GM23338 (cell line): Measurements from ENCODE around the gene DAZL. TPM values are rescaled to one million over a fixed set of nuclear protein-coding genes. Genes with fewer than 3 reads are reported as not detected.
A peak's percentile ranks its signal among the peaks of the same experiment; 100 is the strongest.

Experiments used
- ATAC-seq: fragments of 200-7000 bp; cut with Tn5 transposase; 3 replicates; pipeline ENCODE4 v1.9.1; 2020
- DNase-seq: peaks from one replicate; pipeline ENCODE4 v3.0.0-alpha.2; 2015; ENCODE audit warnings: low spot score
- H2AFZ ChIP-seq: fragments of 200-600 bp; sonication (generic); 2 replicates; pipeline ENCODE4 v1.8.0; 2016; ENCODE audit warnings: antibody characterized with exemption, mild to moderate bottlenecking, moderate library complexity
- H3F3A ChIP-seq: fragments of 200-600 bp; sonication (generic); replicated peaks from 2 replicates; pipeline ENCODE4 v1.8.0; 2017; ENCODE audit warnings: antibody characterized with exemption, mixed run types, low read depth
- H3K27ac ChIP-seq: fragments of 200-600 bp; sonication (generic); 2 replicates; pipeline ENCODE4 v1.6.1; 2016; ENCODE audit warnings: low read depth
- H3K27me3 ChIP-seq: fragments of 200-600 bp; sonication (generic); 2 replicates; pipeline ENCODE4 v1.8.0; 2016; ENCODE audit warnings: mild to moderate bottlenecking, mixed run types, moderate library complexity; ENCODE audit not compliant: insufficient read depth
- H3K36me3 ChIP-seq: fragments of 200-600 bp; sonication (generic); 2 replicates; pipeline ENCODE4 v1.8.0; 2016; ENCODE audit warnings: mild to moderate bottlenecking; ENCODE audit not compliant: insufficient read depth
- H3K4me1 ChIP-seq: fragments of 200-600 bp; sonication (generic); 2 replicates; pipeline ENCODE4 v1.8.0; 2016; ENCODE audit warnings: mild to moderate bottlenecking, moderate library complexity; ENCODE audit not compliant: insufficient read depth
- H3K4me2 ChIP-seq: fragments of 200-600 bp; sonication (generic); 2 replicates; pipeline ENCODE4 v1.7.1; 2017; ENCODE audit warnings: mixed run types
- H3K4me3 ChIP-seq: fragments of 200-600 bp; sonication (generic); 2 replicates; pipeline ENCODE4 v1.6.1; 2016; ENCODE audit warnings: mixed run types
- H3K79me2 ChIP-seq: fragments of 200-600 bp; sonication (generic); replicated peaks from 2 replicates; pipeline ENCODE4 v1.8.0; 2017; ENCODE audit warnings: mild to moderate bottlenecking; ENCODE audit not compliant: insufficient read depth
- H3K9me2 ChIP-seq: fragments of 200-600 bp; sonication (generic); 2 replicates; pipeline ENCODE4 v1.8.0; 2017; ENCODE audit not compliant: insufficient read depth
- H4K20me1 ChIP-seq: fragments of 200-600 bp; sonication (generic); replicated peaks from 2 replicates; pipeline ENCODE4 v1.8.0; 2017; ENCODE audit warnings: mild to moderate bottlenecking; ENCODE audit not compliant: insufficient read depth
- H3K27ac Mint-ChIP-seq: 2 replicates; pipeline ENCODE4 v1.8.0; 2020; ENCODE audit warnings: inconsistent platforms, mild to moderate bottlenecking, moderate library complexity, mixed read lengths
- H3K27me3 Mint-ChIP-seq: 3 replicates; pipeline ENCODE4 v1.8.0; 2022; ENCODE audit warnings: low read depth, mild to moderate bottlenecking, moderate library complexity, mixed read lengths, inconsistent platforms; ENCODE audit not compliant: insufficient read depth, poor library complexity
- H3K36me3 Mint-ChIP-seq: 3 replicates; pipeline ENCODE4 v1.8.0; 2021; ENCODE audit warnings: low read depth, mild to moderate bottlenecking, inconsistent platforms, moderate library complexity, mixed read lengths
- H3K4me1 Mint-ChIP-seq: 3 replicates; pipeline ENCODE4 v1.8.0; 2020; ENCODE audit warnings: mild to moderate bottlenecking, inconsistent platforms, mixed read lengths
- H3K4me3 Mint-ChIP-seq: 3 replicates; pipeline ENCODE4 v1.8.0; 2021; ENCODE audit warnings: moderate library complexity, mild to moderate bottlenecking, inconsistent platforms, mixed read lengths
- H3K9me3 Mint-ChIP-seq: 3 replicates; pipeline ENCODE4 v1.8.0; 2020; ENCODE audit warnings: moderate library complexity, mild to moderate bottlenecking, inconsistent platforms, mixed read lengths
- CTCF ChIP-seq, 2 experiments: fragments of 200-600 bp in 1 of 2; sonication (generic) in 1 of 2; conservative IDR thresholded peaks; 2 replicates each; pipeline versions ENCODE4 v1.5.1 to v1.6.1; 2016 to 2017; ENCODE audit warnings: antibody characterized with exemption in 2 of 2, low read depth in 2 of 2, mild to moderate bottlenecking in 2 of 2, moderate library complexity in 1 of 2
- ETS1 ChIP-seq: IDR thresholded peaks from 2 replicates; pipeline ENCODE4 v1.6.1; 2016; ENCODE audit warnings: antibody characterized with exemption
- EZH2 ChIP-seq: fragments of 200-600 bp; sonication (generic); IDR thresholded peaks from one replicate; pipeline ENCODE4 v1.8.0; 2017; ENCODE audit warnings: antibody characterized with exemption, mild to moderate bottlenecking, low read depth; ENCODE audit not compliant: unreplicated experiment
- EZH2phosphoT487 ChIP-seq: fragments of 200-600 bp; sonication (generic); IDR thresholded peaks from one replicate; pipeline ENCODE4 v1.8.1; 2018; ENCODE audit warnings: antibody characterized with exemption; ENCODE audit not compliant: unreplicated experiment
- NANOG ChIP-seq: IDR thresholded peaks from 2 replicates; pipeline ENCODE4 v1.6.1; 2016; ENCODE audit warnings: antibody characterized with exemption, borderline replicate concordance
- POLR2AphosphoS5 ChIP-seq: IDR thresholded peaks from 2 replicates; pipeline ENCODE4 v1.6.1; 2016; ENCODE audit warnings: antibody characterized with exemption, low read depth
- STAT1 ChIP-seq: IDR thresholded peaks from one replicate; pipeline ENCODE4 v1.6.1; 2016; ENCODE audit warnings: antibody characterized with exemption; ENCODE audit not compliant: unreplicated experiment
- ZNF114 ChIP-seq: fragments of 250-450 bp; sonication (Bioruptor Pico); IDR thresholded peaks from 2 replicates; pipeline ENCODE4 v1.5.0; 2020; ENCODE audit warnings: mild to moderate bottlenecking, moderate library complexity
- ZNF331 ChIP-seq: fragments of 250-450 bp; sonication (Bioruptor Pico); IDR thresholded peaks from 2 replicates; pipeline ENCODE4 v1.5.0; 2020; ENCODE audit warnings: low read depth, mild to moderate bottlenecking, moderate library complexity
- ZNF462 ChIP-seq: fragments of 250-450 bp; sonication (Bioruptor Pico); IDR thresholded peaks from 2 replicates; pipeline ENCODE4 v1.5.0; 2020; ENCODE audit warnings: mild to moderate bottlenecking, moderate library complexity
- polyA plus RNA-seq: library from polyadenylated mRNA; unstranded; fragments of >200 nt; fragmentation: Nextera tagmentation; extraction: Ambion mirVana; gene quantifications from 2 replicates; pipeline ENCODE4 v1.2.1, GENCODE V29; 2016
- total RNA-seq: library from RNA; depleted of rRNA; stranded (reverse); fragments of >200 nt; shearing (Covaris generic); gene quantifications from 2 replicates; pipeline ENCODE4 v1.2.3, GENCODE V29; 2014

The DAZL gene
- total and polyA plus RNA-seq, 2 experiments from 2014 or later: 3.2 to 5.3 TPM

GRCh38 chr3:16554126-16554525 is 51.1 kb downstream of the DAZL start:
- Mint-ChIP-seq H3K36me3 (peaks cover 4% of the 10 kb centered on the region; the same call in 1 of the 3 replicates), H3K9me3 (peaks cover 4% of the 10 kb centered on the region; the same call in 1 of the 3 replicates), H3K27ac (no peak overlapping the region), H3K4me3 (no peak overlapping the region), H3K27me3 (peaks cover 10% of the 10 kb centered on the region), H3K4me1 (peaks cover 11% of the 10 kb centered on the region; the same call in 2 of the 3 replicates)
- H3K4me2 ChIP-seq: no peak overlapping the region
- DNase-seq (no peak), ATAC-seq (no peak)
- H3K36me3 ChIP-seq: no peaks in the 10 kb centered on the region
- no peaks in the 10 kb centered on the region for H3K9me2 ChIP-seq
- no peak overlapping the region for H2AFZ ChIP-seq
- no peaks in the 10 kb centered on the region for H3F3A ChIP-seq
- no peaks in the 10 kb centered on the region for H4K20me1 ChIP-seq
- no peaks in the 10 kb centered on the region for H3K27me3 ChIP-seq
- TF ChIP-seq ZNF114 (CRISPR knock-in tag) (no peak), ZNF331 (peak; percentile 87)
- H3K27ac ChIP-seq: no peak overlapping the region
- H3K4me3 ChIP-seq: no peak overlapping the region
- H3K4me1 ChIP-seq: peaks cover 9% of the 10 kb centered on the region; the same call in 1 of the 2 replicates
- H3K79me2 ChIP-seq: no peaks in the 10 kb centered on the region

GRCh38 chr3:16552757-16553156 is 52.5 kb downstream of the DAZL start:
- H3K27ac Mint-ChIP-seq: no peak overlapping the region
- peaks cover 4% of the 10 kb centered on the region; the same call in 1 of the 3 replicates for H3K9me3 Mint-ChIP-seq
- Histone ChIP-seq H3F3A (no peaks in the 10 kb centered on the region), H3K4me2 (no peak overlapping the region), H2AFZ (no peak overlapping the region), H3K27me3 (no peaks in the 10 kb centered on the region), H4K20me1 (no peaks in the 10 kb centered on the region), H3K9me2 (no peaks in the 10 kb centered on the region), H3K4me3 (no peak overlapping the region), H3K36me3 (no peaks in the 10 kb centered on the region), H3K4me1 (peaks cover 9% of the 10 kb centered on the region; the same call in 1 of the 2 replicates), H3K27ac (no peak overlapping the region), H3K79me2 (no peaks in the 10 kb centered on the region)
- no peak overlapping the region for H3K4me3 Mint-ChIP-seq
- DNase-seq (no peak), ATAC-seq (no peak)
- peaks cover 11% of the 10 kb centered on the region; the same call in 2 of the 3 replicates for H3K4me1 Mint-ChIP-seq
- peaks cover 12% of the 10 kb centered on the region for H3K27me3 Mint-ChIP-seq
- H3K36me3 Mint-ChIP-seq: peaks cover 4% of the 10 kb centered on the region; the same call in 1 of the 3 replicates
- TF ChIP-seq ZNF114 (CRISPR knock-in tag) (no peak), ZNF462 (CRISPR knock-in tag) (no peak), EZH2phosphoT487 (no peak), POLR2AphosphoS5 (no peak), EZH2 (no peak), ZNF331 (no peak), CTCF (conservative IDR thresholded peaks at IDR 0.05; ENCODE audit: low read depth in 2 of 2) (no peak), STAT1 (no peak), ETS1 (no peak), NANOG (no peak)
